CD8-positive, alpha-beta memory T cell (primary cell): Measurements from ENCODE around the gene CAMK2N1. TPM values are rescaled to one million over a fixed set of nuclear protein-coding genes. Genes with fewer than 3 reads are reported as not detected.
A peak's percentile ranks its signal among the peaks of the same experiment; 100 is the strongest.

Source experiments
- CTCF ChIA-PET: fragments of 350-600 bp; sonication (Branson Sonifier 250); formaldehyde crosslinking; loops from one replicate; lab custom pipeline; 2021; ENCODE audit warnings: antibody characterized with exemption; lab: Charles Lee
- POLR2A ChIA-PET: fragments of 350-600 bp; sonication (Branson Sonifier 250); formaldehyde crosslinking; loops from one replicate; lab custom pipeline; 2021; ENCODE audit warnings: antibody characterized with exemption; lab: Charles Lee
- DNase-seq, 5 donors: peaks; one replicate each; pipeline versions ENCODE4 v3.0.0 to v3.0.0-alpha.2; 2020 to 2022; ENCODE audit warnings: mixed read lengths in 1 of 5
- H3K27ac ChIP-seq: one replicate; pipeline ENCODE4 v1.7.0; 2013; ENCODE audit warnings: low read depth, mild to moderate bottlenecking, low read length, moderate library complexity
- H3K27me3 ChIP-seq: 2 replicates; pipeline ENCODE4 v1.7.0; 2013; ENCODE audit warnings: low read length, mild to moderate bottlenecking; ENCODE audit not compliant: insufficient read depth, poor library complexity, severe bottlenecking
- H3K36me3 ChIP-seq: 2 replicates; pipeline ENCODE4 v1.7.0; 2013; ENCODE audit warnings: mild to moderate bottlenecking, low read length, moderate library complexity; ENCODE audit not compliant: insufficient read depth
- H3K4me1 ChIP-seq: 2 replicates; pipeline ENCODE4 v1.7.0; 2013; ENCODE audit warnings: mild to moderate bottlenecking, low read length, moderate library complexity; ENCODE audit not compliant: insufficient read depth
- H3K4me3 ChIP-seq: 2 replicates; pipeline ENCODE4 v1.7.0; 2013; ENCODE audit warnings: mild to moderate bottlenecking, low read length
- H3K9me3 ChIP-seq: 2 replicates; pipeline ENCODE4 v1.7.0; 2013; ENCODE audit warnings: mild to moderate bottlenecking, low read length
- H3K27ac Mint-ChIP-seq, 8 donors: one replicate each; pipeline ENCODE4 v1.8.0; 2020 to 2021; ENCODE audit warnings: mixed read lengths in 8 of 8, mild to moderate bottlenecking in 6 of 8, inconsistent platforms in 3 of 8, moderate library complexity in 3 of 8
- H3K27me3 Mint-ChIP-seq, 2 donors: one replicate each; pipeline ENCODE4 v1.8.0; 2020 to 2021; ENCODE audit warnings: mixed read lengths in 2 of 2, mild to moderate bottlenecking in 1 of 2, moderate library complexity in 1 of 2
- H3K36me3 Mint-ChIP-seq, 3 donors: one replicate each; pipeline ENCODE4 v1.8.0; 2020 to 2021; ENCODE audit warnings: mixed read lengths in 3 of 3, inconsistent platforms in 1 of 3, mild to moderate bottlenecking in 1 of 3
- H3K4me1 Mint-ChIP-seq, 3 donors: one replicate each; pipeline ENCODE4 v1.8.0; 2020 to 2021; ENCODE audit warnings: mixed read lengths in 3 of 3, inconsistent platforms in 1 of 3, mild to moderate bottlenecking in 1 of 3
- H3K4me3 Mint-ChIP-seq, 7 donors: one replicate each; pipeline ENCODE4 v1.8.0; 2020 to 2021; ENCODE audit warnings: mixed read lengths in 7 of 7, mild to moderate bottlenecking in 6 of 7, moderate library complexity in 4 of 7, inconsistent platforms in 2 of 7
- H3K9me3 Mint-ChIP-seq, 5 donors: one replicate each; pipeline ENCODE4 v1.8.0; 2020 to 2022; ENCODE audit warnings: mixed read lengths in 5 of 5, mild to moderate bottlenecking in 3 of 5, moderate library complexity in 2 of 5, inconsistent platforms in 1 of 5
- polyA plus RNA-seq: library from polyadenylated mRNA; unstranded; fragments of 300-500 nt; fragmentation: Illumina TruSeq; gene quantifications from one replicate; pipeline ENCODE4 v1.2.3, GENCODE V29; 2021
- total RNA-seq, 2 experiments: library from RNA; stranded (reverse); gene quantifications; one replicate each; pipeline ENCODE4 v1.2.3, GENCODE V29; 2021

Gene CAMK2N1
- total and polyA plus RNA-seq, 3 experiments from 2014 or later = 1.7 to 2.8 (median 2.8) TPM

- no peak overlapping the region for H3K27ac ChIP-seq
- H3K27me3 ChIP-seq = peaks cover 20% of the 10 kb centered on the region
- H3K4me3 Mint-ChIP-seq = no peak overlapping the region
- no peaks in the 10 kb centered on the region for H3K36me3 Mint-ChIP-seq
- H3K4me3 ChIP-seq = no peak overlapping the region
- H3K9me3 ChIP-seq = no peaks in the 10 kb centered on the region
- no peaks in the 10 kb centered on the region for H3K9me3 Mint-ChIP-seq
- DNase-seq = no peak
- ChIA-PET POLR2A (no interaction called here), CTCF (no interaction called here)
- H3K36me3 ChIP-seq = no peaks in the 10 kb centered on the region
- no peaks in the 10 kb centered on the region for H3K4me1 ChIP-seq
- H3K4me1 Mint-ChIP-seq = no peaks in the 10 kb centered on the region
- H3K27ac Mint-ChIP-seq = peak overlapping the region in 1 of 8 donors; percentile 15
- H3K27me3 Mint-ChIP-seq = peaks cover 50 to 75% of the 10 kb centered on the region in 2 donors
Measured at GRCh38 chr1:20474333-20474975, 11.6 kb downstream of the CAMK2N1 start.

GRCh38 chr1:20473894-20474293, 12.1 kb downstream of the CAMK2N1 start:
- Mint-ChIP-seq H3K27ac (no peak overlapping the region), H3K9me3 (no peaks in the 10 kb centered on the region), H3K4me3 (no peak overlapping the region), H3K27me3 (peaks cover 51 to 75% of the 10 kb centered on the region in 2 donors), H3K4me1 (no peaks in the 10 kb centered on the region), H3K36me3 (no peaks in the 10 kb centered on the region)
- no peak for DNase-seq
- Histone ChIP-seq H3K4me3 (no peak overlapping the region), H3K27ac (no peak overlapping the region), H3K36me3 (no peaks in the 10 kb centered on the region), H3K27me3 (peaks cover 20% of the 10 kb centered on the region), H3K4me1 (no peaks in the 10 kb centered on the region), H3K9me3 (no peaks in the 10 kb centered on the region)
- CTCF ChIA-PET = no interaction called here
- POLR2A ChIA-PET = no interaction called here

GRCh38 chr1:20472860-20473711, 12.9 kb downstream of the CAMK2N1 start:
- Mint-ChIP-seq H3K27ac (no peak overlapping the region), H3K4me3 (no peak overlapping the region), H3K27me3 (peaks cover 46 to 74% of the 10 kb centered on the region in 2 donors), H3K9me3 (no peaks in the 10 kb centered on the region), H3K4me1 (no peaks in the 10 kb centered on the region), H3K36me3 (no peaks in the 10 kb centered on the region)
- H3K36me3 ChIP-seq = no peaks in the 10 kb centered on the region
- ChIA-PET POLR2A (no interaction called here), CTCF (no interaction called here)
- no peak overlapping the region for H3K4me3 ChIP-seq
- peaks cover 23% of the 10 kb centered on the region for H3K27me3 ChIP-seq
- no peak for DNase-seq
- H3K27ac ChIP-seq = no peak overlapping the region
- no peaks in the 10 kb centered on the region for H3K4me1 ChIP-seq
- no peaks in the 10 kb centered on the region for H3K9me3 ChIP-seq

GRCh38 chr1:20472121-20472520, 13.9 kb downstream of the CAMK2N1 start:
- H3K27me3 Mint-ChIP-seq = peaks cover 44 to 74% of the 10 kb centered on the region in 2 donors
- no peaks in the 10 kb centered on the region for H3K4me1 Mint-ChIP-seq
- Histone ChIP-seq H3K4me3 (no peak overlapping the region), H3K27me3 (peaks cover 19% of the 10 kb centered on the region), H3K36me3 (no peaks in the 10 kb centered on the region), H3K27ac (no peak overlapping the region), H3K9me3 (no peaks in the 10 kb centered on the region), H3K4me1 (no peaks in the 10 kb centered on the region)
- no peak for DNase-seq
- no peaks in the 10 kb centered on the region for H3K9me3 Mint-ChIP-seq
- no peak overlapping the region for H3K4me3 Mint-ChIP-seq
- peak overlapping the region in 1 of 8 donors; percentile 79 for H3K27ac Mint-ChIP-seq
- H3K36me3 Mint-ChIP-seq = no peaks in the 10 kb centered on the region
- ChIA-PET CTCF (interaction anchor here (0.9 kb wide), 1 partner anchor 9 kb away, joined by 3 read pairs; no protein-coding TSS in a partner anchor), POLR2A (no interaction called here)

- Histone ChIP-seq H3K27ac (no peak overlapping the region), H3K4me1 (no peaks in the 10 kb centered on the region), H3K27me3 (peaks cover 9% of the 10 kb centered on the region), H3K9me3 (no peaks in the 10 kb centered on the region), H3K36me3 (no peaks in the 10 kb centered on the region), H3K4me3 (no peak overlapping the region)
- no peaks in the 10 kb centered on the region for H3K36me3 Mint-ChIP-seq
- no peak overlapping the region for H3K4me3 Mint-ChIP-seq
- H3K27ac Mint-ChIP-seq = peak overlapping the region in 1 of 8 donors; percentile 10
- CTCF ChIA-PET = no interaction called here
- H3K27me3 Mint-ChIP-seq = peaks cover 37 to 74% of the 10 kb centered on the region in 2 donors
- H3K4me1 Mint-ChIP-seq = no peaks in the 10 kb centered on the region
- no peaks in the 10 kb centered on the region for H3K9me3 Mint-ChIP-seq
- DNase-seq = no peak
- POLR2A ChIA-PET = no interaction called here
Measured at GRCh38 chr1:20470194-20470593, 15.8 kb downstream of the CAMK2N1 start.

GRCh38 chr1:20469406-20470076, 16.5 kb downstream of the CAMK2N1 start:
- Histone ChIP-seq H3K27me3 (peaks cover 9% of the 10 kb centered on the region), H3K4me3 (no peak overlapping the region), H3K36me3 (no peaks in the 10 kb centered on the region), H3K9me3 (no peaks in the 10 kb centered on the region), H3K27ac (no peak overlapping the region), H3K4me1 (no peaks in the 10 kb centered on the region)
- Mint-ChIP-seq H3K27ac (peak overlapping the region in 1 of 8 donors; percentile 10), H3K36me3 (no peaks in the 10 kb centered on the region), H3K9me3 (no peaks in the 10 kb centered on the region), H3K27me3 (peaks cover 31 to 68% of the 10 kb centered on the region in 2 donors), H3K4me3 (peak overlapping the region in 1 of 7 donors; percentile 11), H3K4me1 (no peaks in the 10 kb centered on the region)
- POLR2A ChIA-PET = no interaction called here
- peak in 1 of 5 donors; percentile 6 for DNase-seq
- CTCF ChIA-PET = no interaction called here

- no peaks in the 10 kb centered on the region for H3K4me1 ChIP-seq
- Mint-ChIP-seq H3K36me3 (no peaks in the 10 kb centered on the region), H3K27ac (no peak overlapping the region), H3K9me3 (peaks cover 0 to 2% (median 0%) of the 10 kb centered on the region in 5 donors), H3K4me3 (peak overlapping the region in 1 of 7 donors; percentile 29), H3K27me3 (peaks cover 20 to 41% of the 10 kb centered on the region in 2 donors), H3K4me1 (no peaks in the 10 kb centered on the region)
- DNase-seq = no peak
- CTCF ChIA-PET = interaction anchor here (1.8 kb wide), 1 partner anchor 27 kb away, joined by 4 read pairs; no protein-coding TSS in a partner anchor
- POLR2A ChIA-PET = no interaction called here
- H3K27ac ChIP-seq = no peak overlapping the region
- H3K36me3 ChIP-seq = no peaks in the 10 kb centered on the region
- no peaks in the 10 kb centered on the region for H3K9me3 ChIP-seq
- H3K4me3 ChIP-seq = no peak overlapping the region
- peaks cover 12% of the 10 kb centered on the region for H3K27me3 ChIP-seq
Measured at GRCh38 chr1:20466273-20466672, 19.7 kb downstream of the CAMK2N1 start.
